ENCODE results near the gene CHIC2.
A peak's percentile ranks its signal among the peaks of the same experiment; 100 is the strongest.

CHIC2 gene

DNA sequence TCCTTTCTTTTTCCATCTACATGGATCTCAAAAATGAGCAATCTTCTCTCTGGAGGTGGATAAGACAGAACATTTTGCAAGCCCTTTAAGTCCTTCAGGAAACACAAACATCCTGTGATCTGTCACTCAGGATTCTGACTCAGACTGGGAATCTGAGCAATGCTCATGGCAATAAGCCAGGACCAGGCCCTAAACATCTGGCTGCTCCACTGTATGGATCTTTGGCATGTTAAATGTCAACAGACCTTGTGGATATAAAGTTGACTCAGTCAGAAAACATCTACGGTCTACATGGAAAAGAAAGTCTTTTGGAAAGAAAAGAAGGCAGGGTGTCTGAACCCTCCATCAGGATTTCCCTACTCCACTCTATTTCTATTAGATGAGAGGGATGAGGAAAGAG is 17.8 kb upstream of the CHIC2 start (continued):
- TF ChIP-seq HOXC10 (CRISPR knock-in tag; IDR thresholded peaks at IDR 0.05) (no peak), ZNF292 (tag by site-specific recombination; IDR thresholded peaks at IDR 0.05; ENCODE audit: borderline replicate concordance, low read depth) (no peak), ZBTB6 (tag by site-specific recombination; IDR thresholded peaks at IDR 0.05) (no peak), ZNF433 (tag by site-specific recombination; IDR thresholded peaks at IDR 0.05; ENCODE audit: low read depth) (no peak), ZNF624 (tag by site-specific recombination; IDR thresholded peaks at IDR 0.05) (no peak), GLI2 (tag by site-specific recombination; IDR thresholded peaks at IDR 0.05; ENCODE audit: borderline replicate concordance, low read depth) (no peak), ZNF792 (tag by site-specific recombination; IDR thresholded peaks at IDR 0.05) (no peak), GFI1B (tag by site-specific recombination; IDR thresholded peaks at IDR 0.05) (0 out of 2 replicates have a peak, but pooled peaks have one; percentile 24), ZXDB (tag by site-specific recombination; IDR thresholded peaks at IDR 0.05) (no peak), ZNF48 (tag by site-specific recombination; IDR thresholded peaks at IDR 0.05) (no peak), ZNF600 (tag by site-specific recombination; IDR thresholded peaks at IDR 0.05) (peak; percentile 53; the same call in 1 of the 2 replicates), ZNF23 (tag by site-specific recombination; IDR thresholded peaks at IDR 0.05; ENCODE audit: borderline replicate concordance) (no peak), ZNF677 (tag by site-specific recombination; IDR thresholded peaks at IDR 0.05) (no peak), ZNF473 (tag by site-specific recombination; IDR thresholded peaks at IDR 0.05) (no peak), SCRT1 (tag by site-specific recombination; IDR thresholded peaks at IDR 0.05; ENCODE audit: borderline replicate concordance) (no peak), ZNF423 (tag by site-specific recombination; IDR thresholded peaks at IDR 0.05) (no peak), KLF7 (tag by site-specific recombination; IDR thresholded peaks at IDR 0.05; ENCODE audit: borderline replicate concordance) (no peak), ZNF302 (tag by site-specific recombination; IDR thresholded peaks at IDR 0.05; ENCODE audit: low read depth) (no peak), KLF1 (tag by site-specific recombination; IDR thresholded peaks at IDR 0.05) (no peak), ZNF221 (tag by site-specific recombination; IDR thresholded peaks at IDR 0.05; ENCODE audit: borderline replicate concordance) (no peak), ZNF37A (tag by site-specific recombination; IDR thresholded peaks at IDR 0.05) (no peak), ZNF621 (tag by site-specific recombination; IDR thresholded peaks at IDR 0.05) (no peak), ZNF488 (tag by site-specific recombination; IDR thresholded peaks at IDR 0.05) (no peak), ZSCAN30 (tag by site-specific recombination; IDR thresholded peaks at IDR 0.05) (no peak), PRDM1 (tag by site-specific recombination; IDR thresholded peaks at IDR 0.05) (peak; percentile 61; the same call in 1 of the 2 replicates), ZNF791 (tag by site-specific recombination; IDR thresholded peaks at IDR 0.05) (no peak), ZNF391 (tag by site-specific recombination; IDR thresholded peaks at IDR 0.05; ENCODE audit: borderline replicate concordance, low read depth) (no peak), BCL11B (tag by site-specific recombination; IDR thresholded peaks at IDR 0.05; ENCODE audit: low read depth) (no peak), ZNF629 (tag by site-specific recombination; IDR thresholded peaks at IDR 0.05) (peak; percentile 77), ZSCAN18 (tag by site-specific recombination; IDR thresholded peaks at IDR 0.05) (no peak), ZNF335 (tag by site-specific recombination; conservative IDR thresholded peaks at IDR 0.05) (peak; percentile 29; the same call in 1 of the 2 replicates), TRIM28 (IDR thresholded peaks at IDR 0.05; ENCODE audit: borderline replicate concordance, low read length) (no peak)
- TF ChIP-seq, protein P1, sequence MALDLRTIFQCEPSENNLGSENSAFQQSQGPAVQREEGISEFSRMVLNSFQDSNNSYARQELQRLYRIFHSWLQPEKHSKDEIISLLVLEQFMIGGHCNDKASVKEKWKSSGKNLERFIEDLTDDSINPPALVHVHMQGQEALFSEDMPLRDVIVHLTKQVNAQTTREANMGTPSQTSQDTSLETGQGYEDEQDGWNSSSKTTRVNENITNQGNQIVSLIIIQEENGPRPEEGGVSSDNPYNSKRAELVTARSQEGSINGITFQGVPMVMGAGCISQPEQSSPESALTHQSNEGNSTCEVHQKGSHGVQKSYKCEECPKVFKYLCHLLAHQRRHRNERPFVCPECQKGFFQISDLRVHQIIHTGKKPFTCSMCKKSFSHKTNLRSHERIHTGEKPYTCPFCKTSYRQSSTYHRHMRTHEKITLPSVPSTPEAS (tag by site-specific recombination; IDR thresholded peaks at IDR 0.05), result no peak
- TF ChIP-seq, protein P2, sequence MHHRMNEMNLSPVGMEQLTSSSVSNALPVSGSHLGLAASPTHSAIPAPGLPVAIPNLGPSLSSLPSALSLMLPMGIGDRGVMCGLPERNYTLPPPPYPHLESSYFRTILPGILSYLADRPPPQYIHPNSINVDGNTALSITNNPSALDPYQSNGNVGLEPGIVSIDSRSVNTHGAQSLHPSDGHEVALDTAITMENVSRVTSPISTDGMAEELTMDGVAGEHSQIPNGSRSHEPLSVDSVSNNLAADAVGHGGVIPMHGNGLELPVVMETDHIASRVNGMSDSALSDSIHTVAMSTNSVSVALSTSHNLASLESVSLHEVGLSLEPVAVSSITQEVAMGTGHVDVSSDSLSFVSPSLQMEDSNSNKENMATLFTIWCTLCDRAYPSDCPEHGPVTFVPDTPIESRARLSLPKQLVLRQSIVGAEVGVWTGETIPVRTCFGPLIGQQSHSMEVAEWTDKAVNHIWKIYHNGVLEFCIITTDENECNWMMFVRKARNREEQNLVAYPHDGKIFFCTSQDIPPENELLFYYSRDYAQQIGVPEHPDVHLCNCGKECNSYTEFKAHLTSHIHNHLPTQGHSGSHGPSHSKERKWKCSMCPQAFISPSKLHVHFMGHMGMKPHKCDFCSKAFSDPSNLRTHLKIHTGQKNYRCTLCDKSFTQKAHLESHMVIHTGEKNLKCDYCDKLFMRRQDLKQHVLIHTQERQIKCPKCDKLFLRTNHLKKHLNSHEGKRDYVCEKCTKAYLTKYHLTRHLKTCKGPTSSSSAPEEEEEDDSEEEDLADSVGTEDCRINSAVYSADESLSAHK (tag by site-specific recombination; IDR thresholded peaks at IDR 0.05), result no peak
- TF ChIP-seq, protein P3, sequence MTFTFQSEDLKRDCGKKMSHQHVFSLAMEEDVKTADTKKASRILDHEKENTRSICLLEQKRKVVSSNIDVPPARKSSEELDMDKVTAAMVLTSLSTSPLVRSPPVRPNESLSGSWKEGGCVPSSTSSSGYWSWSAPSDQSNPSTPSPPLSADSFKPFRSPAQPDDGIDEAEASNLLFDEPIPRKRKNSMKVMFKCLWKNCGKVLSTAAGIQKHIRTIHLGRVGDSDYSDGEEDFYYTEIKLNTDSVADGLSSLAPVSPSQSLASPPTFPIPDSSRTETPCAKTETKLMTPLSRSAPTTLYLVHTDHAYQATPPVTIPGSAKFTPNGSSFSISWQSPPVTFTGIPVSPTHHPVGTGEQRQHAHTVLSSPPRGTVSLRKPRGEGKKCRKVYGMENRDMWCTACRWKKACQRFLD (tag by site-specific recombination; IDR thresholded peaks at IDR 0.05), result no peak
